ENCODE results near the gene LLGL2. TPM values are rescaled to one million over a fixed set of nuclear protein-coding genes. Genes with fewer than 3 reads are reported as not detected.
A peak's percentile ranks its signal among the peaks of the same experiment; 100 is the strongest.

LLGL2 gene
- total and polyA plus RNA-seq, 10 of the 15 experiments (the other 5 are each of a cell fraction or from before 2014, with no cell fraction given) = 0.21 to 9.9 (median 4.5) TPM

- TF ChIP-seq BCLAF1 (IDR thresholded peaks at IDR 0.05) = no peak
- TF ChIP-seq DPF2 (IDR thresholded peaks at IDR 0.05) = 0 out of 2 replicates have a peak, but pooled peaks have one; percentile 47
- TF ChIP-seq NFYB (IDR thresholded peaks at IDR 0.05; ENCODE audit: insufficient read depth, low read depth, low read length) = no peak
- TF ChIP-seq SUZ12 (IDR thresholded peaks at IDR 0.05; ENCODE audit: unreplicated experiment) = peak; percentile 89
- 0 out of 2 replicates have a peak, but pooled peaks have one; percentile 16 for TF ChIP-seq ZNF687 (IDR thresholded peaks at IDR 0.05)
- TF ChIP-seq SMARCA5 (IDR thresholded peaks at IDR 0.05) = no peak; the same call in 1 of the 2 replicates
- TF ChIP-seq MLLT1 (IDR thresholded peaks at IDR 0.05) = no peak
Measured at GRCh38 chr17:75587675-75588595, 62.4 kb downstream of the LLGL2 start, which contains the start of gene MYO15B (continued).
